ENCODE data around the gene CNTN4.
A peak's percentile ranks its signal among the peaks of the same experiment; 100 is the strongest.

Gene CNTN4

GRCh38 chr3:2274526-2274925 is 175.9 kb downstream of the CNTN4 start:
- no peaks in the 10 kb centered on the region for H3K9me3 ChIP-seq (ENCODE audit: control insufficient read depth, low read length)
- no peak overlapping the region for H3K4me3 ChIP-seq (ENCODE audit: low read length)
- no peak for DNase-seq (ENCODE audit: low read depth)
- H3K4me1 ChIP-seq (ENCODE audit: control insufficient read depth, insufficient read depth, low read length) = no peaks in the 10 kb centered on the region
- no peaks in the 10 kb centered on the region for H3K27me3 ChIP-seq (replicated peaks; ENCODE audit: control insufficient read depth, insufficient read depth, low read length)
- H3K36me3 ChIP-seq (ENCODE audit: control insufficient read depth, insufficient read depth, low read length, severe bottlenecking) = no peaks in the 10 kb centered on the region
- H3K9ac ChIP-seq (ENCODE audit: low read length) = no peak overlapping the region

DNA sequence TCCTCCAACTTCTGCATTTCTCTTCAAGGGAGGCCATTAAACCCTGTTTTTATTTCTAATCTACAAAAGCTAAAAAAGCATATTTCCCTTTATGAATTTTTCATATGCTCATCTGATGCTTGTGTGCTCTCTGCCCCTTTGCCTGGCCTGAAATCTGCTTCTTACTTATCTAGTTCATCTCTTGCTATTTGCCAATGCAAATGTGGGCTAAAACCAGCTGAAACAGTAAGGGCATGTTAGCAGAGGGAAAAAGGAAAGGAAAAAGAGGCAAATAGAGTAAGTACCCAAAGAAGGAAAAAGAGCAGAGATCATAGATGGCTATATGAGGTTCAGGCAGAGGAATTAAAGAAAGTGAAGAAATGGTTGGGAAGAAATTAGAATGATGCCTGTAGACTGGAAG is 185.2 kb downstream of the CNTN4 start:
- no peaks in the 10 kb centered on the region for H3K4me1 ChIP-seq (ENCODE audit: control insufficient read depth, insufficient read depth, low read length)
- H3K36me3 ChIP-seq (ENCODE audit: control insufficient read depth, insufficient read depth, low read length, severe bottlenecking) = no peaks in the 10 kb centered on the region
- no peak for DNase-seq (ENCODE audit: low read depth)
- no peak overlapping the region for H3K9ac ChIP-seq (ENCODE audit: low read length)
- no peaks in the 10 kb centered on the region for H3K27me3 ChIP-seq (replicated peaks; ENCODE audit: control insufficient read depth, insufficient read depth, low read length)
- no peaks in the 10 kb centered on the region for H3K9me3 ChIP-seq (ENCODE audit: control insufficient read depth, low read length)
- no peak overlapping the region for H3K4me3 ChIP-seq (ENCODE audit: low read length)

DNA sequence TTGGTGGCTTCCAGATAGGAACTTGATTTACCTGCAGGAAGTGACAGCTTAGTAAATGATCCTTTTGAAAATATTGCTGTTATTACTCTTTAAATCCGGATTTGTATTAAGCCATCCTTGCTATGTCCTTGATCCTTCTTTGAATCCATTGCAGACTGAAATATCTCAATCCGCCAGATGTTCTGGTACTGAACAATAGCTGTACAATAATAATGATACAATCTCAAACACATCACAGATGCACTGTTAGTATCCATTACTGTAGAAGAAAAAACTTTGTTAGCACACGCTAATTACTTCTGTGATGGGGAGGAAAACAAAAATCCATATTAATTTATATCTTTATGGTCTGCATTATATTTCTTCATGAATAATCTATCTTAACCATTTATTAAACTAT is 202.3 kb downstream of the CNTN4 start:
- Histone ChIP-seq H3K9ac (ENCODE audit: low read length) (no peak overlapping the region), H3K4me1 (ENCODE audit: control insufficient read depth, insufficient read depth, low read length) (no peaks in the 10 kb centered on the region), H3K27me3 (replicated peaks; ENCODE audit: control insufficient read depth, insufficient read depth, low read length) (no peaks in the 10 kb centered on the region), H3K36me3 (ENCODE audit: control insufficient read depth, insufficient read depth, low read length, severe bottlenecking) (no peaks in the 10 kb centered on the region), H3K4me3 (ENCODE audit: low read length) (no peak overlapping the region), H3K9me3 (ENCODE audit: control insufficient read depth, low read length) (no peaks in the 10 kb centered on the region)
- no peak for DNase-seq (ENCODE audit: low read depth)

DNA sequence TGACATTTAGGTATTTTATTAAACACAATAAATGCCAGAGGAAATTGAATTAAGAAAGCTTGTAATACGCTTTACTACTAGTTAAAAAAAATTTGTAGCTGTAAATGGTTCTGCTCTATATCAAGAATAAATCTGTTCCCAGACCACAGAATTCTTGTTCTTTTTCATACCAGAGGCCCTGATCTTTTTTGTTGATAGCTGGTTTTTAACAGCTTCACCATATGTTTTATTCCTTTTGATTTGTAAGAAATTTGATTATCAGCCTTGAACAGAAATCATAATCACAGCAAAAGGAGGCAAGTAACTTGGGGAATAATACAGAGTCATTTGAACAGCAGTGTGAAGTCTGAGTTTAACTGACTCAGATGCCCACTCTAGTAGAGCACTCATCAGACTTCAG is 202.7 kb downstream of the CNTN4 start:
- no peaks in the 10 kb centered on the region for H3K4me1 ChIP-seq (ENCODE audit: control insufficient read depth, insufficient read depth, low read length)
- DNase-seq (ENCODE audit: low read depth) = no peak
- no peak overlapping the region for H3K4me3 ChIP-seq (ENCODE audit: low read length)
- no peak overlapping the region for H3K9ac ChIP-seq (ENCODE audit: low read length)
- H3K27me3 ChIP-seq (replicated peaks; ENCODE audit: control insufficient read depth, insufficient read depth, low read length) = no peaks in the 10 kb centered on the region
- H3K36me3 ChIP-seq (ENCODE audit: control insufficient read depth, insufficient read depth, low read length, severe bottlenecking) = no peaks in the 10 kb centered on the region
- H3K9me3 ChIP-seq (ENCODE audit: control insufficient read depth, low read length) = no peaks in the 10 kb centered on the region

DNA sequence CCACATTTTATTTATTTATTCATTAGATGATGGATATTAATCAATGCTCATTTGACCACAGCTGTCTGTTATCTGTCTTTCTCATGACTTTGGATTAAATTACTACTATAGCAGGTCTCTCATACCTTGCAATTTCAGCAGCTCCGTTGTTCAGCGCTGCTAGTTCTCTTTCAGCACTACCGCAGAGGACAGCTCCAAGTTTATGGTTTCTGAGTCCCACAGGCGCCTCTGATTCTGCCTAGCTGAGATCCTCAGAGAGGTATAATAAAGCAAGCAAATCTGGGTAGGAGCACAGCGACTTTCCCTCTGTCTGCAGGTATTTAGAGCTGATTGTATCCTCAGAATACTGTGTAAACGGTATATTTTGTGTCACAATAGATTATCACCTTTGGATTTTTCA is 204.9 kb downstream of the CNTN4 start:
- Histone ChIP-seq H3K27me3 (replicated peaks; ENCODE audit: control insufficient read depth, insufficient read depth, low read length) (no peaks in the 10 kb centered on the region), H3K36me3 (ENCODE audit: control insufficient read depth, insufficient read depth, low read length, severe bottlenecking) (no peaks in the 10 kb centered on the region), H3K4me1 (ENCODE audit: control insufficient read depth, insufficient read depth, low read length) (no peaks in the 10 kb centered on the region), H3K9me3 (ENCODE audit: control insufficient read depth, low read length) (no peaks in the 10 kb centered on the region), H3K9ac (ENCODE audit: low read length) (no peak overlapping the region), H3K4me3 (ENCODE audit: low read length) (no peak overlapping the region)
- DNase-seq (ENCODE audit: low read depth) = peak; percentile 3

DNA sequence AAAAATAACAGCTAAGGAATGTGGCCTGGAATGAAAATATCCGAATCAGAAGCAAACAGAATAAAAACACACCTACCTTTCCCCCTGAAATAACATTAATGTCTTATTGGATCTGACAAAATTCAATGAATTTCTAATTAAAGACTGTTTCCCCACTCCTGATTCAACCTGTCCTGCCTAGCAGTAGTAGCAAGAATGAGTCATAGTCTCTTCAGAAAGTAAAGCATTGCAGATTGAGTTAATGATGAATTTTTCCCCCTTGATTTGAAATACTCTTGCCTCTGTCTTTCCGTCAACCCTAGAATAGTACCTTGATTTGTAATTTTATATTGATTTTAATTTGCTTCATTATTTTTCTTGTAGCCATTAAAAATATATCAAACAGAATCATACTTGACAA is 212.4 kb downstream of the CNTN4 start:
- no peak overlapping the region for H3K9ac ChIP-seq (ENCODE audit: low read length)
- no peak overlapping the region for H3K4me3 ChIP-seq (ENCODE audit: low read length)
- no peaks in the 10 kb centered on the region for H3K36me3 ChIP-seq (ENCODE audit: control insufficient read depth, insufficient read depth, low read length, severe bottlenecking)
- H3K27me3 ChIP-seq (replicated peaks; ENCODE audit: control insufficient read depth, insufficient read depth, low read length) = no peaks in the 10 kb centered on the region
- no peaks in the 10 kb centered on the region for H3K4me1 ChIP-seq (ENCODE audit: control insufficient read depth, insufficient read depth, low read length)
- H3K9me3 ChIP-seq (ENCODE audit: control insufficient read depth, low read length) = no peaks in the 10 kb centered on the region
- no peak for DNase-seq (ENCODE audit: low read depth)

GRCh38 chr3:2317521-2317920 is 218.9 kb downstream of the CNTN4 start:
- Histone ChIP-seq H3K9me3 (ENCODE audit: control insufficient read depth, low read length) (peaks cover 4% of the 10 kb centered on the region), H3K4me1 (ENCODE audit: control insufficient read depth, insufficient read depth, low read length) (no peaks in the 10 kb centered on the region), H3K9ac (ENCODE audit: low read length) (no peak overlapping the region), H3K36me3 (ENCODE audit: control insufficient read depth, insufficient read depth, low read length, severe bottlenecking) (no peaks in the 10 kb centered on the region), H3K27me3 (replicated peaks; ENCODE audit: control insufficient read depth, insufficient read depth, low read length) (no peaks in the 10 kb centered on the region), H3K4me3 (ENCODE audit: low read length) (no peak overlapping the region)
- DNase-seq (ENCODE audit: low read depth) = no peak

GRCh38 chr3:2334921-2335320 is 236.3 kb downstream of the CNTN4 start:
- Histone ChIP-seq H3K4me1 (ENCODE audit: control insufficient read depth, insufficient read depth, low read length) (no peaks in the 10 kb centered on the region), H3K9me3 (ENCODE audit: control insufficient read depth, low read length) (no peaks in the 10 kb centered on the region), H3K9ac (ENCODE audit: low read length) (no peak overlapping the region), H3K27me3 (replicated peaks; ENCODE audit: control insufficient read depth, insufficient read depth, low read length) (no peaks in the 10 kb centered on the region), H3K4me3 (ENCODE audit: low read length) (no peak overlapping the region), H3K36me3 (ENCODE audit: control insufficient read depth, insufficient read depth, low read length, severe bottlenecking) (no peaks in the 10 kb centered on the region)
- no peak for DNase-seq (ENCODE audit: low read depth)

GRCh38 chr3:2343031-2343682 is 244.5 kb downstream of the CNTN4 start:
- Histone ChIP-seq H3K9ac (ENCODE audit: low read length) (no peak overlapping the region), H3K27me3 (replicated peaks; ENCODE audit: control insufficient read depth, insufficient read depth, low read length) (no peaks in the 10 kb centered on the region), H3K4me3 (ENCODE audit: low read length) (no peak overlapping the region), H3K36me3 (ENCODE audit: control insufficient read depth, insufficient read depth, low read length, severe bottlenecking) (no peaks in the 10 kb centered on the region), H3K4me1 (ENCODE audit: control insufficient read depth, insufficient read depth, low read length) (no peaks in the 10 kb centered on the region), H3K9me3 (ENCODE audit: control insufficient read depth, low read length) (no peaks in the 10 kb centered on the region)
- no peak for DNase-seq (ENCODE audit: low read depth)

DNA sequence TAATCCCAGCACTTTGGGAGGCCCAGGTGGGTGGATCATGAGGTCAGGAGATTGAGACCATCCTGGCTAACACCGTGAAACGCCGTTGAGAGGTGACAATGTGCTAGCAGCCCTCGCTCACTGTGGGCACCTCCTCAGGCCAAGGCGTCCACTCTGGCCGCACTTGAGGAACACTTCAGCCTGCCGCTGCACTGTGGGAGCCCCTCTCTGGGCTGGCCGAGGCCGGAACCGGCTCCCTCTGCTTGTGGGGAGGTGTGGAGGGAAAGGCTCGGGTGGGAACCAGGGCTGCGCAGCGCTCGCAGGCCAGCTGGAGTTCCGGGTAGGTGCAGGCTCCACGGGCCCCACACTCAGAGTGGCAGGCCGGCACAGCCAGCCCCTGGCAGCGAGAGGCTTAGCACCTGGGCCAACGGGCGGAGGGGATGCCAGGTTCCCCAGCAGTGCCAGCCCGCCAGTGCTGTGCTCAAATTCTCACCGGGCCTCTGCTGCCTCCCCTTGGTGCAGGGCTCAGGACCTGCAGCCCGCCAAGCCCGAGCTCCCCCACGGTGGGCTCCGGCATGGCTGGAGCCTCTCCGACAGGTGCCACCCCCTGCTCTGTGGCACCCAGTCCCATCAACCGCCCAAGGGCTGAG is 253.6 kb downstream of the CNTN4 start:
- no peak overlapping the region for H3K4me3 ChIP-seq (ENCODE audit: low read length)
- no peaks in the 10 kb centered on the region for H3K9me3 ChIP-seq (ENCODE audit: control insufficient read depth, low read length)
- no peak for DNase-seq (ENCODE audit: low read depth)
- no peak overlapping the region for H3K9ac ChIP-seq (ENCODE audit: low read length)
- peaks cover 7% of the 10 kb centered on the region for H3K4me1 ChIP-seq (ENCODE audit: control insufficient read depth, insufficient read depth, low read length)
- H3K27me3 ChIP-seq (replicated peaks; ENCODE audit: control insufficient read depth, insufficient read depth, low read length) = no peaks in the 10 kb centered on the region
- no peaks in the 10 kb centered on the region for H3K36me3 ChIP-seq (ENCODE audit: control insufficient read depth, insufficient read depth, low read length, severe bottlenecking)

DNA sequence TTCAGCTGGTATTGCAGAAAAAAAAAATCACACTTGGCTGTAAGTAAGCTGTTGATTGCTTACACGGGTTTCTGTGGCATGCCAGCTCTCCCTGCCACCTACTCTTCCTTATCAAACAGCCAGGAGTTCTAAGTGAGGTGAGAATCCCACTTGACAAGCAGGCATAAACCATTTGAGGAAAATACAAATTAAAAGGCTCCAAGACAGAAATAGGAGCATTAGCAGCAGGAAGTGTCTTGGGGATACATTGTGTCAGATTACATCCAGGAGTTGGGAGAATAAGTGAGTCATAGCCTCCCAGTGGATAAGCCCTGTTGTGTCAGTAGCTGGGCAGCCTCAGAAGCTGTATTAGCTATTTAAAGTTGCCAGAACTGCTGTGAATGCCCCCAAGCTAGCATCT is 256.0 kb downstream of the CNTN4 start:
- no peak for DNase-seq (ENCODE audit: low read depth)
- Histone ChIP-seq H3K27me3 (replicated peaks; ENCODE audit: control insufficient read depth, insufficient read depth, low read length) (no peaks in the 10 kb centered on the region), H3K4me1 (ENCODE audit: control insufficient read depth, insufficient read depth, low read length) (peaks cover 7% of the 10 kb centered on the region), H3K9me3 (ENCODE audit: control insufficient read depth, low read length) (no peaks in the 10 kb centered on the region), H3K9ac (ENCODE audit: low read length) (no peak overlapping the region), H3K4me3 (ENCODE audit: low read length) (no peak overlapping the region), H3K36me3 (ENCODE audit: control insufficient read depth, insufficient read depth, low read length, severe bottlenecking) (no peaks in the 10 kb centered on the region)
